Panc1 (cell line): ENCODE measurements around the gene ARHGAP6.
"Not testable (repeated sequence)": the region's sequence is repeated elsewhere in the genome, so short reads cannot be mapped to it uniquely, and the experiment has no call there.

Experiments used
- CTCF ChIP-seq: fragments of 450-650 bp; IDR thresholded peaks from 2 replicates; pipeline ENCODE4 v1.5.1; 2017; ENCODE audit warnings: mild to moderate bottlenecking
- POLR2AphosphoS5 ChIP-seq: IDR thresholded peaks from 2 replicates; pipeline ENCODE4 v1.6.1; 2012; ENCODE audit warnings: mild to moderate bottlenecking, low read depth, low read length, moderate library complexity
- REST ChIP-seq, 2 experiments: IDR thresholded peaks; 2 replicates each; pipeline ENCODE4 v1.6.1; 2011 to 2012; ENCODE audit warnings: low read depth in 2 of 2, control low read depth in 1 of 2, low read length in 1 of 2, mild to moderate bottlenecking in 1 of 2, moderate library complexity in 1 of 2; ENCODE audit not compliant: insufficient read depth in 1 of 2

- not testable (repeated sequence) for TF ChIP-seq CTCF; REST (IDR thresholded peaks at IDR 0.05; ENCODE audit: insufficient read depth in 1 of 2, low read depth in 2 of 2, low read length in 1 of 2); POLR2AphosphoS5
Measured at GRCh38 chrX:11361666-11362065, 304.1 kb downstream of the ARHGAP6 start.
